PC-3 (cell line): ENCODE data around the gene KIF25. TPM values are rescaled to one million over a fixed set of nuclear protein-coding genes. Genes with fewer than 3 reads are reported as not detected.

Experiments
- ATAC-seq: fragments of 200-7000 bp; cut with Tn5 transposase; 2 replicates; pipeline ENCODE4 v1.9.1; 2020; ENCODE audit warnings: mild to moderate bottlenecking, moderate library complexity
- BruUV-seq: library from RNA; stranded (reverse); fragments of 400-500 nt; replicated peaks from 2 replicates; lab custom pipeline; 2021; lab: Mats Ljungman, UMichigan
- CTCF ChIA-PET: fragments of 300-600 bp; sonication (Branson Sonifier 250); formaldehyde crosslinking; loops from one replicate; lab custom pipeline; 2022; ENCODE audit warnings: antibody characterized with exemption; lab: Charles Lee
- POLR2A ChIA-PET: fragments of 300-600 bp; sonication (Branson Sonifier 250); formaldehyde crosslinking; loops from one replicate; lab custom pipeline; 2022; ENCODE audit warnings: antibody characterized with exemption; ENCODE audit not compliant: unreplicated experiment; lab: Charles Lee
- DNase-seq: peaks from one replicate; pipeline ENCODE4 v3.0.0-alpha.2; 2015
- H2AFZ ChIP-seq: fragments of 300-600 bp; sonication (generic); 2 replicates; pipeline ENCODE4 v1.6.0; 2016; ENCODE audit warnings: antibody characterized with exemption, low read length
- H3F3A ChIP-seq: fragments of 300-600 bp; sonication (generic); one replicate; pipeline ENCODE4 v1.6.0; 2017; ENCODE audit warnings: antibody characterized with exemption, low read length, control low read depth, mild to moderate bottlenecking; ENCODE audit not compliant: unreplicated experiment
- H3K27ac ChIP-seq: fragments of 300-600 bp; sonication (generic); 2 replicates; pipeline ENCODE4 v1.5.1; 2016; ENCODE audit warnings: mild to moderate bottlenecking, low read length
- H3K27me3 ChIP-seq: fragments of 300-600 bp; sonication (generic); 2 replicates; pipeline ENCODE4 v1.6.1; 2016; ENCODE audit warnings: low read length, mixed read lengths
- H3K36me3 ChIP-seq: fragments of 300-600 bp; sonication (generic); 2 replicates; pipeline ENCODE4 v1.6.1; 2016; ENCODE audit warnings: low read depth, mixed run types, low read length, mixed read lengths
- H3K4me1 ChIP-seq: fragments of 300-600 bp; sonication (generic); 2 replicates; pipeline ENCODE4 v1.5.1; 2016; ENCODE audit warnings: low read length; ENCODE audit not compliant: insufficient read depth
- H3K4me2 ChIP-seq: fragments of 300-600 bp; sonication (generic); 2 replicates; pipeline ENCODE4 v1.6.0; 2016; ENCODE audit warnings: low read length
- H3K4me3 ChIP-seq: fragments of 300-600 bp; sonication (generic); 2 replicates; pipeline ENCODE4 v1.5.1; 2016; ENCODE audit warnings: mild to moderate bottlenecking, low read length, mixed read lengths
- H3K79me2 ChIP-seq: fragments of 300-600 bp; sonication (generic); 2 replicates; pipeline ENCODE4 v1.6.1; 2017; ENCODE audit warnings: low read length, mixed read lengths
- H3K9ac ChIP-seq: fragments of 300-600 bp; sonication (generic); 2 replicates; pipeline ENCODE4 v1.6.0; 2016; ENCODE audit warnings: mild to moderate bottlenecking, low read length
- H3K9me2 ChIP-seq: fragments of 300-600 bp; sonication (generic); replicated peaks from 2 replicates; pipeline ENCODE4 v1.6.1; 2016; ENCODE audit warnings: mixed run types, low read length, mixed read lengths
- H3K9me3 ChIP-seq: fragments of 300-600 bp; sonication (generic); 2 replicates; pipeline ENCODE4 v1.6.1; 2016; ENCODE audit warnings: low read length, mixed read lengths
- H4K20me1 ChIP-seq: fragments of 300-600 bp; sonication (generic); 2 replicates; pipeline ENCODE4 v1.6.1; 2016; ENCODE audit warnings: low read length, mixed read lengths
- EZH2 ChIP-seq: fragments of 300-600 bp; sonication (generic); IDR thresholded peaks from one replicate; pipeline ENCODE4 v1.6.1; 2017; ENCODE audit warnings: antibody characterized with exemption, mild to moderate bottlenecking, low read length; ENCODE audit not compliant: unreplicated experiment
- EZH2phosphoT487 ChIP-seq: fragments of 300-600 bp; sonication (generic); IDR thresholded peaks from 2 replicates; pipeline ENCODE4 v1.6.1; 2018; ENCODE audit warnings: mild to moderate bottlenecking, antibody characterized with exemption, low read length, borderline replicate concordance
- intact Hi-C: fragments of 100-400 bp; cut with micrococcal nuclease; formaldehyde crosslinking; loops from 2 replicates; pipeline ENCODE4 v1.9.0; 2023
- total RNA-seq: library from RNA; depleted of rRNA; stranded (reverse); fragments of >200 nt; gene quantifications from 2 replicates; pipeline ENCODE4 v1.2.3, GENCODE V29; 2014
- TF ChIP-seq, protein P1 (sequence below): fragments of 300-600 bp; sonication (generic); conservative IDR thresholded peaks from 2 replicates; pipeline ENCODE4 v1.5.1; 2017; ENCODE audit warnings: antibody characterized with exemption, low read depth, mild to moderate bottlenecking, low read length

KIF25 gene
- total RNA-seq, 1 experiment from 2014 or later = not detected

GRCh38 chr6:168009331-168009730 is 11.9 kb downstream of the KIF25 start:
- no TSS peak for BruUV-seq
- Histone ChIP-seq H3K9me3 (no peaks in the 10 kb centered on the region), H3K36me3 (no peaks in the 10 kb centered on the region), H3K27ac (no peak overlapping the region), H3K4me2 (no peak overlapping the region), H2AFZ (no peak overlapping the region), H3F3A (no peaks in the 10 kb centered on the region), H3K9me2 (no peaks in the 10 kb centered on the region), H4K20me1 (no peaks in the 10 kb centered on the region), H3K4me1 (peaks cover 13% of the 10 kb centered on the region), H3K9ac (no peak overlapping the region), H3K4me3 (no peak overlapping the region), H3K79me2 (no peaks in the 10 kb centered on the region), H3K27me3 (no peaks in the 10 kb centered on the region)
- ChIA-PET CTCF (no interaction called here), POLR2A (no interaction called here)
- DNase-seq = no peak
- ATAC-seq = no peak
- intact Hi-C loops = no loop called here
- no peak for TF ChIP-seq EZH2
- no peak for TF ChIP-seq EZH2phosphoT487
- TF ChIP-seq, protein P1, sequence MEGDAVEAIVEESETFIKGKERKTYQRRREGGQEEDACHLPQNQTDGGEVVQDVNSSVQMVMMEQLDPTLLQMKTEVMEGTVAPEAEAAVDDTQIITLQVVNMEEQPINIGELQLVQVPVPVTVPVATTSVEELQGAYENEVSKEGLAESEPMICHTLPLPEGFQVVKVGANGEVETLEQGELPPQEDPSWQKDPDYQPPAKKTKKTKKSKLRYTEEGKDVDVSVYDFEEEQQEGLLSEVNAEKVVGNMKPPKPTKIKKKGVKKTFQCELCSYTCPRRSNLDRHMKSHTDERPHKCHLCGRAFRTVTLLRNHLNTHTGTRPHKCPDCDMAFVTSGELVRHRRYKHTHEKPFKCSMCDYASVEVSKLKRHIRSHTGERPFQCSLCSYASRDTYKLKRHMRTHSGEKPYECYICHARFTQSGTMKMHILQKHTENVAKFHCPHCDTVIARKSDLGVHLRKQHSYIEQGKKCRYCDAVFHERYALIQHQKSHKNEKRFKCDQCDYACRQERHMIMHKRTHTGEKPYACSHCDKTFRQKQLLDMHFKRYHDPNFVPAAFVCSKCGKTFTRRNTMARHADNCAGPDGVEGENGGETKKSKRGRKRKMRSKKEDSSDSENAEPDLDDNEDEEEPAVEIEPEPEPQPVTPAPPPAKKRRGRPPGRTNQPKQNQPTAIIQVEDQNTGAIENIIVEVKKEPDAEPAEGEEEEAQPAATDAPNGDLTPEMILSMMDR = no peak

- no TSS peak for BruUV-seq
- Histone ChIP-seq H3K9me3 (no peaks in the 10 kb centered on the region), H2AFZ (no peak overlapping the region), H3K27me3 (no peaks in the 10 kb centered on the region), H3K79me2 (no peaks in the 10 kb centered on the region), H3K4me2 (no peak overlapping the region), H3K9me2 (no peaks in the 10 kb centered on the region), H3F3A (no peaks in the 10 kb centered on the region), H3K4me3 (no peak overlapping the region), H3K9ac (no peak overlapping the region), H3K27ac (no peak overlapping the region), H3K4me1 (peaks cover 13% of the 10 kb centered on the region), H4K20me1 (no peaks in the 10 kb centered on the region), H3K36me3 (no peaks in the 10 kb centered on the region)
- CTCF ChIA-PET = interaction anchor here (0.7 kb wide), 1 partner anchor 721 kb away, joined by 3 read pairs; no protein-coding TSS in a partner anchor
- intact Hi-C loops = no loop called here
- TF ChIP-seq EZH2 (no peak), EZH2phosphoT487 (no peak)
- TF ChIP-seq, protein P1 = no peak
- DNase-seq = no peak
- ATAC-seq = no peak
- POLR2A ChIA-PET = no interaction called here
These were observed 13.8 kb downstream of the KIF25 start for GRCh38 chr6:168011291-168011690.

- CTCF ChIA-PET = no interaction called here
- POLR2A ChIA-PET = no interaction called here
- BruUV-seq = no TSS peak
These were observed 15.2 kb downstream of the KIF25 start for GRCh38 chr6:168012431-168013249.

More at GRCh38 chr6:168012431-168013249, 15.2 kb downstream of the KIF25 start:
- Histone ChIP-seq H3K9me3 (no peaks in the 10 kb centered on the region), H3F3A (no peaks in the 10 kb centered on the region), H3K9ac (no peak overlapping the region), H3K27ac (no peak overlapping the region), H2AFZ (no peak overlapping the region), H3K36me3 (no peaks in the 10 kb centered on the region), H3K4me1 (0 out of 2 replicates have a peak, but pooled peaks cover 6% of the 10 kb centered on the region), H3K4me2 (no peak overlapping the region), H3K27me3 (peaks cover 13% of the 10 kb centered on the region; the same call in 1 of the 2 replicates), H3K4me3 (no peak overlapping the region), H3K9me2 (no peaks in the 10 kb centered on the region), H4K20me1 (no peaks in the 10 kb centered on the region), H3K79me2 (no peaks in the 10 kb centered on the region)
- ATAC-seq = no peak
- TF ChIP-seq, protein P1 = no peak
- no peak for TF ChIP-seq EZH2
- intact Hi-C loops = no loop called here
- no peak for DNase-seq
